Natural killer cell treated with Interleukin-12 subunit alpha and Interleukin-12 subunit beta and Interleukin-15 and Interleukin-18, amount 100 ng/mL, for 72 hours (primary cell): ENCODE measurements around the gene GPC2. TPM values are rescaled to one million over a fixed set of nuclear protein-coding genes. Genes with fewer than 3 reads are reported as not detected.
"Not testable (repeated sequence)": the region's sequence is repeated elsewhere in the genome, so short reads cannot be mapped to it uniquely, and the experiment has no call there.

Experiments used
- ATAC-seq, 2 donors: fragments of 150-1000 bp; cut with Tn5 transposase in 1 of 2; sonication (Bioruptor Pico), chemical (Tn5 transposase) in 1 of 2; 2 replicates each; pipeline ENCODE4 v1.10.0; 2021
- DNase-seq: peaks from one replicate; pipeline ENCODE4 v3.0.0; 2022; ENCODE audit warnings: low spot score
- H3K27ac Mint-ChIP-seq, 2 donors: 1 replicate in 1 of 2; 2 replicates in 1 of 2; pipeline ENCODE4 v1.8.0; 2022; ENCODE audit warnings: mixed read lengths in 2 of 2, mild to moderate bottlenecking in 1 of 2, moderate library complexity in 1 of 2
- H3K27me3 Mint-ChIP-seq, 2 donors: 1 replicate in 1 of 2; 2 replicates in 1 of 2; pipeline ENCODE4 v1.8.0; 2022; ENCODE audit warnings: mixed read lengths in 2 of 2
- H3K36me3 Mint-ChIP-seq: one replicate; pipeline ENCODE4 v1.8.0; 2022; ENCODE audit warnings: mixed read lengths
- H3K4me1 Mint-ChIP-seq, 2 donors: 1 replicate in 1 of 2; 2 replicates in 1 of 2; pipeline ENCODE4 v1.8.0; 2022; ENCODE audit warnings: low read depth in 2 of 2, mixed read lengths in 2 of 2, mild to moderate bottlenecking in 1 of 2
- H3K4me3 Mint-ChIP-seq: one replicate; pipeline ENCODE4 v1.8.0; 2022; ENCODE audit warnings: mixed read lengths
- H3K9me3 Mint-ChIP-seq: 2 replicates; pipeline ENCODE4 v1.8.0; 2022; ENCODE audit warnings: mixed read lengths
- total RNA-seq, 2 donors: library from RNA; stranded (reverse); gene quantifications; one replicate each; pipeline ENCODE4 v1.2.3, GENCODE V29; 2022

The GPC2 gene
- total RNA-seq, 2 donors from 2014 or later = 2.6 to 2.7 TPM

DNA sequence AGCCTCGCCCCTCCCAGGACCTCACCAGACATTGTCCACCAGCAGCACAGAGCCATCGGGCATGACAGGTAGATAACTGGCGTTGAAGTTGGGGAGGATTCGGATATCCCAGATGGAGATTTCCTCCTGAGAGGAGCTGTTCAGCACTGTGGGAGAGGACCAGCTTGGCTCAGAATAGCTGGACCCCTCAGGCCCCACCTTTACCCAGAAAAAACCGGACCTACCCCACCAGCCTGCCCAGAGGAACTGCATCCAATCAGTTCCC, 20.2 kb downstream of the GPC2 start:
- Mint-ChIP-seq H3K27me3 (no peaks in the 10 kb centered on the region), H3K9me3 (no peaks in the 10 kb centered on the region), H3K36me3 (peaks cover 7% of the 10 kb centered on the region)

GRCh38 chr7:100156331-100157068, 20.7 kb downstream of the GPC2 start:
- Mint-ChIP-seq H3K4me1 (peaks cover 15 to 17% of the 10 kb centered on the region in 2 donors), H3K9me3 (no peaks in the 10 kb centered on the region), H3K4me3 (peak overlapping the region; percentile 80), H3K36me3 (peaks cover 8% of the 10 kb centered on the region), H3K27ac (peak overlapping the region; percentile 66 to 92), H3K27me3 (no peaks in the 10 kb centered on the region)
- ATAC-seq (no peak), DNase-seq (no peak)

More for the DNA sequence above, 20.2 kb downstream of the GPC2 start:
- no peak for ATAC-seq
- no peak for DNase-seq
- peak overlapping the region; percentile 80 for H3K4me3 Mint-ChIP-seq
- peak overlapping the region; percentile 66 to 92 for H3K27ac Mint-ChIP-seq
- peaks cover 14 to 17% of the 10 kb centered on the region in 2 donors for H3K4me1 Mint-ChIP-seq

DNA sequence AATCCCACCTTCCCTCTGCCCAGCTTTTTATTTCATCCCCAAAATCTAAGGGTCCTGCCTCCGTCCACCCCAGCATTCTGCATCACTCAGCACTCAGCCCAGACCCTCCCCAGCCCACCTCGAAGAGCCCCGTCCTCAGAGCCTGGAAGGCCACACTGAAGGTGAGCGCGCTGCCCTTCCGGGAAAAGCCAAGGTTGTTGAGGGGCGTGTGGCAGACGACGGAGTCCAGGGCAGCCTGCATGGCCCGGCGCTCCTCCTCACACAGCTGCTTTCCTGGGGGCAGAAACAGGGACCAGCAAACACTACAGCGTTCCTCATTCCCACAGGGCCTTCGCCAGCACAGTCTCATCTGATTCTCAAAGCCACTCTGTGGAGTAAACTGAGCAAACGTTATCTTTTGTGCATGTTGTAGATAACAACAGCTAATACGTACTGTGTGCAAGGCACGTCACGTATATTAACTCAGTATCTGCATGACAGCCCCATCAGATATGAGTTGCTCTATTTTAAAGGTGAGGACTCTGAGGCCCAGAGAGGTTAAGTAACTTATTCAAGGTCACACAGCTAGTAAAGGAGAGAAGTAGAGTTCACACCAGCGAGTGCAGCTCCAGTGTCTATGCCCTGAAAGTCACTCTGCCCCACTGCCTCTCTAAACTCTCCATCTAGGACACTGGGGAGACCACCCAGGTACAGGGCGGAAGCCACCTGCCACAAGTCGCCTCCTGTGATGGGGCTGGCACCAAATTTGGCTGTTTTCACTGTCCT, 21.4 kb downstream of the GPC2 start:
- Mint-ChIP-seq H3K4me3 (no peak overlapping the region), H3K36me3 (peaks cover 8% of the 10 kb centered on the region), H3K27ac (peak overlapping the region in 1 of 2 donors; percentile 92), H3K27me3 (no peaks in the 10 kb centered on the region), H3K4me1 (peaks cover 15 to 17% of the 10 kb centered on the region in 2 donors), H3K9me3 (no peaks in the 10 kb centered on the region)
- ATAC-seq = no peak
- DNase-seq = no peak

- no peaks in the 10 kb centered on the region for H3K9me3 Mint-ChIP-seq
- no peak overlapping the region for H3K27ac Mint-ChIP-seq
- H3K27me3 Mint-ChIP-seq = no peaks in the 10 kb centered on the region
- DNase-seq (no peak), ATAC-seq (no peak)
- peaks cover 16% of the 10 kb centered on the region for H3K36me3 Mint-ChIP-seq
- peaks cover 23% of the 10 kb centered on the region in 2 donors for H3K4me1 Mint-ChIP-seq
- no peak overlapping the region for H3K4me3 Mint-ChIP-seq
These were observed 22.3 kb downstream of the GPC2 start for GRCh38 chr7:100154651-100155491.

GRCh38 chr7:100153708-100154535, 23.3 kb downstream of the GPC2 start:
- Mint-ChIP-seq H3K4me1 (peaks cover 23 to 24% of the 10 kb centered on the region in 2 donors), H3K27me3 (no peaks in the 10 kb centered on the region), H3K36me3 (peaks cover 16% of the 10 kb centered on the region), H3K9me3 (no peaks in the 10 kb centered on the region), H3K27ac (peak overlapping the region in 1 of 2 donors; percentile 41), H3K4me3 (no peak overlapping the region)
- DNase-seq (no peak), ATAC-seq (no peak)

DNA sequence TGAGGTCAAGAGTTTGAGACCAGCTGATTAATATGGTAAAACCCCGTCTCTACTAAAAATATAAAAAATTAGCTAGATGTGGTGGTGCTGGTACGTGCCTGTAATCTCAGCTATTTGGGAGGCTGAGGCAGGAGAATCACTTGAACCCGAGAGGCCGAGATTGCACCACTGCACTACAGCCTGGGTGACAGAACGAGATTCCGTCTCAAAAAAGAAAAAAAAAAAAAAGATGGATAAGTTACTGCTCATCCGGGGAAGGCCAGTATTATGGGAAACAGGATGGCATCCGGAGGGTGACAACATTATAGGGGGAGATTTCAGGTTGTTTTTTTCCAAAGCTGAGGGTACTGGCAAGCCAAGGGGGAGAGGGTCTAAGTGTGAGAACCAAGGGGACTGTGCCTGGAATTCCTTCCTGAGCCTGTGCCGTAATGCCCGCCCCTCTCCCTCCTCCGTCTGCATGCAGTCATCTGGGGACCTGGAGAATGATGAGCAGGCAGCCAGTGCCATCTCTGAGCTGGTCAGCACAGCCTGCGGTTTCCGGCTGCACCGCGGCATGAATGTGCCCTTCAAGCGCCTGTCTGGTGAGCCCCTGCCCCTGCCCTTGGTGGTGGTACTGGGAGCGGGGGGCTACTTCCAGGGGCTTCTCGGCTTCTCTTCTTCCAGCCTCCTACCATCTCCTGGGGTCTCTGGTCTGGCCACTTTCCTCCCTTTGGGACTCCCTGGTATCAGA, 24.1 kb downstream of the GPC2 start:
- peaks cover 30 to 32% of the 10 kb centered on the region in 2 donors for H3K4me1 Mint-ChIP-seq
- H3K4me3 Mint-ChIP-seq = no peak overlapping the region

DNA sequence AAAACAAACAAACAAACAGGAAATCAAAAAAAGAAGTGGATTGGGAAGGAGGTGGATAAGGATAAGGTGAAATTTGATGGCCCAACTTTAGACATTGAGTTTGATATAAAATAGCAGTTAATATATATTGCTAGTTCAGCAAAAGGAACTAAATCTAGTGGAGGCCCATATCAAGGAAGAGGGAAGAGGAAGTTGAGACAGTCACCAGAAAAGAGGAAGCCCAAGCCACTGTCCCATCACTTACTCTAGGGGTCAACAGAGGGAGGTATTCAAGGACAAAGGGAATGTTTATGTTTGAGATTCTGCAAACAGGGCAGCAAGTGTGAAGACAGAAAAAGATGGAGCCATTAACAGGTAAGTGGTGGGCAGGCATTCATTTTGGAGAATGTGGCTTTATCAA, 24.8 kb downstream of the GPC2 start:
- Mint-ChIP-seq H3K27ac (peak overlapping the region; percentile 54 to 57), H3K9me3 (no peaks in the 10 kb centered on the region), H3K36me3 (peaks cover 16% of the 10 kb centered on the region), H3K4me1 (peaks cover 27 to 28% of the 10 kb centered on the region in 2 donors), H3K4me3 (no peak overlapping the region), H3K27me3 (no peaks in the 10 kb centered on the region)
- ATAC-seq = no peak
- no peak for DNase-seq

More for the DNA sequence above, 24.1 kb downstream of the GPC2 start:
- H3K27ac Mint-ChIP-seq = peak overlapping the region in 1 of 2 donors; percentile 54
- peaks cover 16% of the 10 kb centered on the region for H3K36me3 Mint-ChIP-seq
- no peaks in the 10 kb centered on the region for H3K27me3 Mint-ChIP-seq
- H3K9me3 Mint-ChIP-seq = no peaks in the 10 kb centered on the region
- DNase-seq (no peak), ATAC-seq (no peak)

DNA sequence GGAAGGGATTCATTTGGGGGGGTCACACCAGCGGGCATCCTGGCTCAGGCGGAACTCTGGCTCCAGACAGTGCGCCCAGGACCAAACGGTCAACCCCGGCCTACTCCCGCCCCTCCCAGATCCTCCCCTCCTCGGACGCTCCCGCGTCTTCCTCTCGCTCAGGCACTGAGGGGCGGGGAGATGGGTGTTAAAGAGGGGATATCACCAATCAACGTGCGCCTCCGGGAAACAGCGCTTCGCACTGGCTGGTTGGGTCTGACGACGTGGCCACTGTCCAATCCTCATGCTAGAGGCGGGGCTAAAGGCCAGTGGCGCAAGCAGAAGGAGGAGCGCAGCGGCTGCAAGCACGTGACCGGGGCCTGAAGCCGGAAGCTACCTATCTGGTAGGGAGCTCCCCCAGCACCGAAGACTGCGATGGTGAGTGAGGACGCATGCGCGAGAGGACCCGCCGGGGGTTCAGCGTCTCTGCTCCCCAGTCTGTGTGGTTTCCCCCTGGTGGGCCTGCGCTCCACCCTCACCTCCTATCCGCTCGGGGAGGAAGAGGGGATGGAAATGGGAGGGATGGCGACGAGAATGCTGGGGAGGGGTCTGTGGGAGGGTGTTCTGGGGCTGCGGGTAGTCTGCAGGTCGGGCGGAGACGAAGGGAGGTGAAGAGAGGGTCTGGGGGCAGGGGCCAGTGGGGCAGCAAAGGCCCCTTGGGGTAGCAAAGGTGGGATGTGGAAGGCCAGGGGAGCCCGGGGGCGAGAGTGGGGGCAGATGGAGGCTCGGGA, 28.4 kb downstream of the GPC2 start, which contains the start of gene LAMTOR4:
TSS of gene LAMTOR4 (plus strand) at position 360 of the 770 bp plus-strand sequence. CDS start at position 415, 55 bp downstream.
- DNase-seq (peak; percentile 99), ATAC-seq (peak; percentile 100)
- Mint-ChIP-seq H3K27ac (peak within 1 kb of the TSS; percentile 90 to 97), H3K9me3 (no peaks in the 10 kb centered on the region), H3K4me3 (peak within 1 kb of the TSS; percentile 96), H3K4me1 (peaks cover 24 to 25% of the 10 kb centered on the region in 2 donors), H3K36me3 (peaks cover 16% of the 10 kb centered on the region), H3K27me3 (no peaks in the 10 kb centered on the region)

- DNase-seq (no peak), ATAC-seq (no peak)
- Mint-ChIP-seq H3K4me3 (peak overlapping the region; percentile 96), H3K4me1 (peaks cover 21 to 25% of the 10 kb centered on the region in 2 donors), H3K36me3 (peaks cover 16% of the 10 kb centered on the region), H3K27me3 (no peaks in the 10 kb centered on the region), H3K9me3 (no peaks in the 10 kb centered on the region), H3K27ac (peak overlapping the region; percentile 90 to 97)
These were observed 29.0 kb downstream of the GPC2 start for GRCh38 chr7:100148225-100148558.

DNA sequence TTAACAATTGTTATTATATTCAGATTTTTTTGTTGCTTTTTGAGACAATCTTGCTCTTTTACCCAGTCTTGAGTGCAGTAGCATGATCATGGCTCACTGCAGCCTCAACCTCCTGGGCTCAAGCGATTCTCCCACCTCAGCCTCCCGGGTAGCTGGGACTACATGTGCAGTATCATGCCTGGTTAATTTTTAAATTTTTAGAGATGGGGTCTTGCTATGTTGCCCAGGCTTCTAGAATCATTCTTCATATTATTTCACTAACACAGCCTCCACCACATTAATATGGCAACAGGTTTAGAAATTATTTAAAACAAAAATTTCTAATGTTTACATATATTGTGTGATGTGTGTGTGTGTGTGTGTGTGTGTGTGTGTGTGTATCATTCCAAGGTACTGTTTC, 29.9 kb downstream of the GPC2 start:
- H3K9me3 Mint-ChIP-seq = no peaks in the 10 kb centered on the region
- H3K27ac Mint-ChIP-seq = no peak overlapping the region
- no peak for DNase-seq
- peaks cover 17 to 20% of the 10 kb centered on the region in 2 donors for H3K4me1 Mint-ChIP-seq
- H3K4me3 Mint-ChIP-seq = no peak overlapping the region
- peaks cover 11% of the 10 kb centered on the region for H3K36me3 Mint-ChIP-seq
- no peak for ATAC-seq
- H3K27me3 Mint-ChIP-seq = no peaks in the 10 kb centered on the region

DNA sequence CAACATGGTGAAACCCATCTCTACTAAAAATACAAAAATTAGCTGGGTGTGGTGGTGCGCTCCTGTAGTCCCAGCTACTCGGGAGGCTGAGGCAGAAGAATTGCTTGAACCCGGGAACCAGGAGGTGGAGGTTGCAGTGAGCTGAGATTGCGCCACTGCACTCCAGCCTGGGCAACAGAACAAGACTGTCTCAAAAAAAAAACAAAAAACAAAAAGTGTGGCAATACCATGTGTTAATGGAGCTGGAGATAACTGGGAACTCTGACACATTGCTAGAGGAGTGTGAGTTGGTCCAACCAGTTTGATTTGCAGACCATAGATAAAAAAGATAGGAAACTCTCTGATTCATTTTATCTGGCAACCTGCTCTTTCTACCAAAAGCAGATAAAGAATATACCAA, 30.8 kb downstream of the GPC2 start:
- not testable (repeated sequence) for H3K9me3 Mint-ChIP-seq, H3K27ac Mint-ChIP-seq, H3K4me3 Mint-ChIP-seq, DNase-seq, H3K36me3 Mint-ChIP-seq, H3K27me3 Mint-ChIP-seq, ATAC-seq
- peaks cover 20 to 22% of the 10 kb centered on the region in 2 donors for H3K4me1 Mint-ChIP-seq

- H3K9me3 Mint-ChIP-seq = no peaks in the 10 kb centered on the region
- peaks cover 0 to 3% of the 10 kb centered on the region in 2 donors for H3K27me3 Mint-ChIP-seq
- peaks cover 9 to 13% of the 10 kb centered on the region in 2 donors for H3K4me1 Mint-ChIP-seq
- no peak for ATAC-seq
- no peaks in the 10 kb centered on the region for H3K36me3 Mint-ChIP-seq
- no peak overlapping the region for H3K27ac Mint-ChIP-seq
- DNase-seq = no peak
- H3K4me3 Mint-ChIP-seq = no peak overlapping the region
These were observed 34.7 kb downstream of the GPC2 start for GRCh38 chr7:100142461-100142860.
